Progenitor cell of endocrine pancreas (in vitro differentiated cells): Measurements from ENCODE around the gene IGSF23. TPM values are rescaled to one million over a fixed set of nuclear protein-coding genes. Genes with fewer than 3 reads are reported as not detected.

Experiments used
- DNase-seq: peaks from one replicate; pipeline ENCODE4 v3.0.0; 2021; ENCODE audit warnings: low spot score; ENCODE audit not compliant: unreplicated experiment
- H3K27ac Mint-ChIP-seq: 2 replicates; pipeline ENCODE4 v1.8.0; 2021; ENCODE audit warnings: mild to moderate bottlenecking, moderate library complexity, mixed read lengths
- H3K27me3 Mint-ChIP-seq: 2 replicates; pipeline ENCODE4 v1.8.0; 2021; ENCODE audit warnings: mixed read lengths
- H3K36me3 Mint-ChIP-seq: 2 replicates; pipeline ENCODE4 v1.8.0; 2022; ENCODE audit warnings: mixed read lengths; ENCODE audit not compliant: insufficient read depth
- H3K4me1 Mint-ChIP-seq: 2 replicates; pipeline ENCODE4 v1.8.0; 2021; ENCODE audit warnings: low read depth, mixed read lengths
- H3K4me3 Mint-ChIP-seq: 2 replicates; pipeline ENCODE4 v1.8.0; 2021; ENCODE audit warnings: low read depth, mild to moderate bottlenecking, moderate library complexity, mixed read lengths
- H3K9me3 Mint-ChIP-seq: 2 replicates; pipeline ENCODE4 v1.8.0; 2021; ENCODE audit warnings: low read depth, mixed read lengths
- CTCF ChIP-seq: fragments of 200-600 bp; sonication (generic); IDR thresholded peaks from one replicate; pipeline ENCODE4 v1.5.0; 2021; ENCODE audit warnings: antibody characterized with exemption, mild to moderate bottlenecking; ENCODE audit not compliant: unreplicated experiment
- total RNA-seq: library from RNA; stranded (reverse); gene quantifications from 2 replicates; pipeline ENCODE4 v1.2.1, GENCODE V29; 2021

The IGSF23 gene
- total RNA-seq, 1 donor from 2014 or later = 0.67 TPM

DNA sequence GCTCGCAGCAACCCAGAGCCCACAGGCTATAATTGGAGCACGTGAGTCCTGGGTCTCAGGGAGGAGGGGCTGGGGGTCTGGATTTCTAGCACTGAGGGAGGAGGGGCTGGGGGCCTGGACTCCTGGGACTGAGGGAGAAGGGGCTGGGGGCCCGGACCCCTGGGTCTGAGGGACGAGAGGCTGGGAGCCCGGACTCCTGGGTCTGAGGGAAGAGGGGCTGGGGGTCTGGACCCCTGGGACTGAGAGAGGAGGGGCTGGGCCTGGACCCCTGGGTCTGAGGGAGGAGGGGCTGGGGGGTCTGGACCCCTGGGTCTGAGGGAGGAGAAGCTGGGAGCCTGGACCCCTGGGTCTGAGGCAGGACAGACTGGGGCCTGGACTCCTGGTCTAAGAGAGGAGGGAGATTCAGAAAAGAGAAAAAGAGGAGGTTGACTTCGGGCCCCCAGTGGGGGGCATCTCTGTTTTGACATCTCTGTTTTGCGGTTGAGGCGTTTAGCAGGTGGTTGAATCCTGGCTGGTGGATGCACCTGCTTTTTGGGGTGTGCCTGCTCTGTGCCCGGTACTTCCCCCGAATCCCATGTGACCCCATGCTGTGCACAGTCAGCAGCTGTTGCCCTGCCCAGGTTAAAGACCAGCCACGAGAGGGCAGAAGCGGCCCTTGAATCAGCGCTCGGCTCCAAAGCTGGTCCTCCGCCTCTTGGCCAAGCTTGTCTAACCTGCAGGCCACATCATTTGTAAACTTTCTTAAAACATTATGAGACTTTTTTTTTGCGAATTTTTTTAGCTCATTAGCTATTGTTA is 40.8 kb downstream of the IGSF23 start:
- Mint-ChIP-seq H3K9me3 (no peaks in the 10 kb centered on the region), H3K36me3 (peaks cover 44% of the 10 kb centered on the region), H3K4me3 (no peak overlapping the region), H3K4me1 (peaks cover 3% of the 10 kb centered on the region), H3K27ac (no peak overlapping the region), H3K27me3 (no peaks in the 10 kb centered on the region)
- DNase-seq = peak; percentile 33
- TF ChIP-seq CTCF = peak; percentile 65

GRCh38 chr19:44657211-44657921 is 44.0 kb downstream of the IGSF23 start:
- DNase-seq = peak; percentile 70
- H3K4me1 Mint-ChIP-seq = peaks cover 3% of the 10 kb centered on the region
- peak; percentile 92 for TF ChIP-seq CTCF
- H3K36me3 Mint-ChIP-seq = peaks cover 41% of the 10 kb centered on the region
- no peaks in the 10 kb centered on the region for H3K27me3 Mint-ChIP-seq
- H3K9me3 Mint-ChIP-seq = no peaks in the 10 kb centered on the region
- peak overlapping the region; percentile 73 for H3K27ac Mint-ChIP-seq
- no peak overlapping the region for H3K4me3 Mint-ChIP-seq

GRCh38 chr19:44658069-44658733 is 44.8 kb downstream of the IGSF23 start:
- TF ChIP-seq CTCF = no peak
- no peak for DNase-seq
- Mint-ChIP-seq H3K27me3 (no peaks in the 10 kb centered on the region), H3K27ac (no peak overlapping the region), H3K36me3 (peaks cover 41% of the 10 kb centered on the region), H3K9me3 (no peaks in the 10 kb centered on the region), H3K4me3 (no peak overlapping the region), H3K4me1 (peaks cover 3% of the 10 kb centered on the region)

GRCh38 chr19:44660081-44660480 is 46.7 kb downstream of the IGSF23 start:
- no peak for TF ChIP-seq CTCF
- H3K36me3 Mint-ChIP-seq = peaks cover 37% of the 10 kb centered on the region
- peaks cover 3% of the 10 kb centered on the region for H3K4me1 Mint-ChIP-seq
- no peaks in the 10 kb centered on the region for H3K9me3 Mint-ChIP-seq
- H3K27me3 Mint-ChIP-seq = no peaks in the 10 kb centered on the region
- DNase-seq = no peak
- no peak overlapping the region for H3K27ac Mint-ChIP-seq
- no peak overlapping the region for H3K4me3 Mint-ChIP-seq

DNA sequence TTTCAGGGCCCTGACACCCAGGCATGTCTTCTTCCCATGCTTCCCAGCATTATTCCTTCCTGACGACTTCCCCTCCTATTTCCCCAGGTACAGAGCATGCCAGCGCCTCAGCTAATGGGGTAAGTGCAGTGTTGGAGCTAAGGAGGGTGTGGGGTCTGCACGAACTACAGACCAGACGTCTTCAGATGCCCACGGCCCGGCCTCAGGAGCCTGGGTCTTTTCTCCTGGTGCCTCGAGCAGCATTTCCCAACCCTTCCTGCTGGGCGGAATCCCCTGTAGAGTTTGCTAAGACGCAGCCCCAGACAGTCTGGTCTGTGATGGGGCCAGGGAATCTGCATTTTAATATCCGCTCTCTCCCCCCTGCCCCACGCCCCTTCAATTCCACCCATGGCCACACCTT is 47.8 kb downstream of the IGSF23 start:
- no peak for TF ChIP-seq CTCF
- Mint-ChIP-seq H3K9me3 (no peaks in the 10 kb centered on the region), H3K4me1 (peaks cover 3% of the 10 kb centered on the region), H3K36me3 (peaks cover 32% of the 10 kb centered on the region), H3K27me3 (no peaks in the 10 kb centered on the region), H3K4me3 (no peak overlapping the region), H3K27ac (no peak overlapping the region)
- no peak for DNase-seq
